Measurements from ENCODE around the gene PLD4.
A peak's percentile ranks its signal among the peaks of the same experiment; 100 is the strongest.

Gene PLD4

DNA sequence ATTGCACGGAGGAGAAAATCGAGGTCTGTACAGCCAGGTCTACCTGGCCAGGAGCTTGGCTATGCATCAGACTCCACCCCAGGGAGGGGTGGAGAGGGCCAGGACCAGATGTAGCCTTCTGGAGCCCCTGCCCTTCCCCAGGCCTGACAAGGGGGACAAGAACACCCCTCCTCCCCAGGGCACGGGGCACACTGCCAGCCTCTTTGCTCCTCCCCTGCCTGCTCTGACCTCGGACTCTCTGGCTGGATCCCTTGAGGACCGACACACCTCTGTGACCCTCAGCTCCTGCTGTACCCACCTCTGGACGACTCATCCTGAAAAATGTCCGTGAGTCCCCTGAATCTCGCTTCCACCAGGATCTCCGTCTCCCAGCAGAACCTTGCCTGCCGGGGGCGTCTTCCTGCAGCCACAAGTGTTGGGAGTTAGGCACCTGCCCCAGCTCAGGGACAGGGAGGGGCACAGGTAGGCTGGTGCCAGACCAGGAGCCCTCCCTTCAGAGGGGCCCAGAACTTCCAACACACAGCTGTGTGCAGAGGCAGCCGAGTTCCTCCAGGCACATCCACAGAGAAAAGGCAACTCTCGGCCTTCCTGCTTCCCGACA is 31.7 kb downstream of the PLD4 start:
- DNase-seq (ENCODE audit: low spot score), result no peak

DNA sequence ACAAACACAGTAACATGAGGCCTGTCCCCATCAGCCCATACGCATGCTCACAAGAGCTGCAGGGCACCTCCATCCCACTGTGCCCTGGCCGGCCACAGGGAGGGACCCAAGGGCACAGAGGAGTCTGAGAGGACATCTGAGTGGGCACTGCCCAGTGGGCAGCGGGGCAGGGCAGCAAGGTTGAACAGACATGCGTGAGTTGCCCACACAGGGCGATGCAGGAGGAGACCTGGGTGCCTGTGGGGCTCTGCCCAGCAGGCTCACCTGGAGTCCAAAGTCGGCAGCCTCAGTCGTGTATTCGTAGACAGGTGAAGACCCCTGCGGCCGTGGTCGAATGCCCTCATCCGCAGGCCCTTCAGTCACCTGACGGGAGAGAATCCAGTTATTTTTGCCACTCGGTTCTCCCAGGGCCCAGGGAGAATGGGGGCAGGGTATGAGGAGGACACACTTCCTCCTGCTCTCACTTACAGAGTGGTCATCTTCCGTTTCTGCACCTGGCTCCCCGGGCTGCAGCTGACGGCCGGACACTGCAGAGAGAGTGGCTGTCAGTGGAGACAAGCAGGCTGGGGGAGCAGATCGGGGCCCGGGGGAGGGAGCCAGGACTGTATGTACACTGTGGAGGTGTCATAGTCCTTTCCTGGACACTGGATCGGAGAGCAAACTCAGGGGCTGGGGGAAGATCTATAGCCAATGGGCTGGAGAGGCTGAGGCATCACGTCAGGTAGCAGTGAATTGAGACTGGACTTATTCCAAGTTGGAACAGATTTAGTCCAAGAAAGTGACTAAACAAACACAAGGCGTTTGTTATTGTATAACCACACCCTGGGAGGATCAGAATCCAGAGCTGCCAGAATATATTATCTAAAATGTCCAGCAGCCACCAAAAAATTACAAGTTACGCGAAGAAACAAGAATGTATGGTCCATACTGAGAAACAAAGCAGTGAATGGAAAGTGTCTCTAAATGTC is 32.8 kb downstream of the PLD4 start:
- no peak for DNase-seq (ENCODE audit: low spot score)

DNA sequence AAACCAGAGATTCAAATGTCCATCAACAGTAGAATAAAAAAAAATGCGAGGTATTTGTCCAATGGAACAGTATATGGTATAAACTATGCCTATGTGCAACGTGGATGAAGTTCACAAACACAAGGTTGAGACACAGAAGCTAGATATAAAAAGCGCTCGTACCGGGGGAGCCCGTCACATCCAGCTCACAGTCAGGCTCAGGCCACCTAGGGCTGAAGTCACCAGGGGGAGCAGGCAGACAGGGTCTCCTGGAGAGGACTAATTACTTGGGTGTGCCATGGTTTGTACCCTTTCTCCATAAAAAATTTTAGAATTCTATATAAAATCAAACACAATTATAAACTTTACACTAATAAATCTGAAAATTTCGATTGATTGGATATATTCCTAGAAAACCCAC is 39.9 kb downstream of the PLD4 start:
- no peak for DNase-seq (ENCODE audit: low spot score)

GRCh38 chr14:104965561-104966231 is 41.0 kb downstream of the PLD4 start:
- no peak for DNase-seq (ENCODE audit: low spot score)

DNA sequence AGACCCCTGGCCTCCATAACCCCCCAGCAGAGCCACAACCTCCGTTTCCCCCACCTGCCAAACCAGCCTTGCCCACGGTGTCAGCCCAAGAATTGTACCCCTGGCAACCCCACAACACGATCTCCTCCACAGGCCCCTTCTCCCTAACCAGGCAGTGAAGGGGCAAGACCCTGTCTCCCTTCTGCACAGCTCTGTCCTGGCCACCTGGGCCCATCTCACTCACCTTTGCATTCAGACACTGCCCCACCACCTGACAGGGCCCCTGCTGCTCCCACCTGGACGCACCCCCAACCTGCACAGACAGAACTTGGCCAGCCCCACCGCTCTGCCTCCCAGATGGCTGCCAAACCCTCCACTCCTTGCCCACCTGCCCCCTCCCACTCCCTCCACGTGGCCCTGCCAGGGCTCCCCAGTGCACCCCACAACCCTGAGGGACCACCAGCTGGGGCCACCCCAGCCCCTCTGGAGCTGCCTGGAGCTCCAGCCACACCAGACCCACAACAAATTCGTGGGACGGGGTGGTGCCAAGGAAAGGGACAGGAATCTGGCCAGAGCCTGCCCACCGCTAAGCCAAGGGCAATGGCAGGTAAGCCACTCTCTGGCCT is 41.7 kb downstream of the PLD4 start:
- no peak for DNase-seq (ENCODE audit: low spot score)

GRCh38 chr14:104966981-104967385 is 42.3 kb downstream of the PLD4 start:
- no peak for DNase-seq (ENCODE audit: low spot score)

GRCh38 chr14:104967386-104968152 is 42.9 kb downstream of the PLD4 start:
- DNase-seq (ENCODE audit: low spot score), result peak; percentile 74

- peak; percentile 75 for DNase-seq (ENCODE audit: low spot score)
Measured at GRCh38 chr14:104968153-104968527, 43.5 kb downstream of the PLD4 start.

DNA sequence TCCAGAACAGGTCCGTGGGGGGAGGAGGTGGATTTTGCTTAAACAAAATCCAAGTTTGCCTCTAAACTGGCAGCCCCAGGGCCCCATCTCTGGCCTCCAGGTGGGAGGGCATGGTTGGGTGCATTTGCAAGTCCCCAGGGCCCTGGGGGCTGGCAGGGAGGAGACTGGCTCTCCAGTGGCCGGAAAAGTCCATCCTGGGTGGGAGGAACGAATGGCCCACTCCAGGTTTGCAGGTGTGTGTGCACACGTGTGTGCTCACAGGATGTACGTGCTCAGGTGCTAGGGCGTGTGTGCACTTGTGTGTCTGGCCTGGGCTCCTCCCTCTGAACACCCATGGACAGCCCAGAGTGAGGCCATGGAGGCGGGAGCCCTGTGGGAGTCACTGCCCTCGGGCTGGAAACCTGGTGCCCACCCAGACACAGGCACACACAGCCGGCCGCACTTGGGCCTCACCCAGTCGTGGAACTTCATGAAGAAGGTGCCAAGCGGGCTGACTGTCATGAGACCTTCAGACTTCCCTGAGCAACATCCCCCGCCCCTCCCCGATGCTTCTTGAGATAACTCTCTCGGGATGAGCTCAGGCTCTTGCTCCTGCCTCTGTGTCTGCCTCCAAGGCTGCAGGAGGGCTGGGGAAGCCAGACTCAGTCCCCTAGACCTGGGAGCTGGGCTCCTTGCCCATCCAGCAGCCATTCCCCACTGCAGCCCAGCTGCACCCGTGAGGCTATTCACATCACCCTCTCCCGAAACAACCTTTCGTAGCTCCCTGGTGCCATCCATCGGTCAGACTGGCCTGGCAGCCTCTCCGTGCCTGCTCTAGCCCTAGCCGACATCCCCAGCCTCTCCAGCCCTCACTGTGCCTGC is 44.1 kb downstream of the PLD4 start:
- no peak for DNase-seq (ENCODE audit: low spot score)

DNA sequence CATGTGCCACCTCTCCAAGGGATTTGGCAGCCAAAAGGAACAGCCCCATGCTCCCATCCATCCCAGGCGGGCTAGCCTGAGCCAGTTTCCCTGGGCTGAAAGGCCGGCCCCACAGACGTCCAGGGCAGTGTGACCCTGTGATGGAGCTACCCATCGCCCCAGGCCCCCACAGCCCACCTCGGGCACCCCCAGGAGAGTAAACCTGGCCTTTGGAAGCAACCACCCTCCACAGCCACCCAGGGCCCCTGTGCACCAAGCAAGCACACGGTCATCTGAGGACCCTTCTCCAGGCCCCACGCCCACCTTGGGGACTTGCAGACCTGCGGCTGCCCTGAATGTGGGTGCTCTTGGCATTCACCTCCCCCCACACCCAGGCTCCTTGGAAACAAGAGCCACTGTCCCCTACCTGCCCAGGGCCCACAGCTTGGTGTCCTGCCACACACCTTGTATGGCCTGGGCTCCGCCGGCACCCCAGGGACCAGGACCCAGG is 45.1 kb downstream of the PLD4 start:
- DNase-seq (ENCODE audit: low spot score), result no peak

GRCh38 chr14:104970231-104971068 is 45.8 kb downstream of the PLD4 start:
- DNase-seq (ENCODE audit: low spot score), result peak; percentile 59

GRCh38 chr14:104971447-104972240 is 47.0 kb downstream of the PLD4 start:
- DNase-seq (ENCODE audit: low spot score), result no peak

GRCh38 chr14:104972301-104973134 is 47.8 kb downstream of the PLD4 start:
- no peak for DNase-seq (ENCODE audit: low spot score)

GRCh38 chr14:104973135-104973384 is 48.4 kb downstream of the PLD4 start:
- no peak for DNase-seq (ENCODE audit: low spot score)

- DNase-seq (ENCODE audit: low spot score), result no peak
Measured at GRCh38 chr14:104973385-104974145, 48.9 kb downstream of the PLD4 start.

DNA sequence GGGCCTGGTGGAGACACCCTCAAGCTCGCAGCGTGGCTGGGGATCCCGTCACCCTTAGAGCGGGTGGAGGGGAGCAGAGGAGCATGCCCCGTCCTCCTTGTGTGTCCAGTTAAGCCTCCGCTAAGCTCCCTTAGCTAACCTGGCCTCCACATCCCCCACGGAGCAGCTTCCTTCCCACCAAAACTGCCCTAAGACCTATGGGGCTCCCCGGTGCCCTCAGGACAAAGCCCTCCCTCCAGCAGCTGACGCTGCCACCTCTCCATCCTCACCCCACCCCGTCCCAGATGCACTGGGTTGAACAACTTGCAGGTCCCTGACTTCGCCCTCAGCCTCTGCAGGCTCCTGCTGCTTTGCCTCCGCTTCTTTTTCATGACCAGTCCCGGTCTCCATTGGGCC is 49.5 kb downstream of the PLD4 start:
- DNase-seq (ENCODE audit: low spot score), result no peak

DNA sequence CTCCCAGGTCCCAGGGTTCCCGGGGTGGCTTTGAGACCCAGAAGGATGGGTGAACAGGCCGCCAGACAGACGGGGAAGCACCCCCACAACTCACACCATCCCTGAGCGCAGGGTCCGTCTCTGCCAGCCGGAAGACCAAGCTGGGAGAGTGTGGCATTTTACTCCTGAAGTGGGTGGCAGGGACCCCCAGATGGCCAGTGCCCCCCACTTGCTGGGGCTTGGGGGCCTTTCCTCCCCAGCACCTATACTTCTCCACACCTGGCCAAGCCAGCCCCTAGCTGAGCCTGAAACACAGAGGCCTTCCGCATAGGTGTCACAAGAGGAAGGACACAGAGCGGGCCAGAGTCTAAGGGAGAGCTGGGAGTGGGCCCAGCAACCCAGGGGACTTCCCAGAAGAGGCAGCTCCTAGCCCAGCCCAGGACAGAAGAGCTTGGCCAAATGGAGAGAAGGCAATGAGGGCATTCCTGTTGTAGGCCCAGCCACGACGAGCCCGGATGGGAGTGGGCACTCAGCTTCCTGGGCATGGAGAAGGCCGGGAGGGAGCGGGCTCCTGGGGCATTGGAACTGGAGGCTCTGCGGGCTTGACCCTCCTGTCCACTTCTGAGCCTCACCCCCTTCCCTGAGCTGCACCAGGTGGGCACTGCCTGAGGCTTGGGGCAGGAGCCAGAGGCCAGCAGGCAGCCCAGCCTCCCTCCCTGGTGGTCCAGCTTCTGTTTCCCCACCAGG is 50.1 kb downstream of the PLD4 start:
- DNase-seq (ENCODE audit: low spot score), result no peak

Data from iPS-NIHi11 (cell line).